HG03442 (cell line): Measurements from ENCODE around the gene ELOVL2.
"Not testable (repeated sequence)": the region's sequence is repeated elsewhere in the genome, so short reads cannot be mapped to it uniquely, and the experiment has no call there.

Experiments
- ATAC-seq: cut with Tn5 transposase; IDR thresholded peaks from one replicate; pipeline ENCODE4 v1.9.1; 2021; ENCODE audit warnings: mild to moderate bottlenecking, moderate library complexity; ENCODE audit not compliant: unreplicated experiment

Gene ELOVL2

GRCh38 chr6:11025130-11025529 lies 19.0 kb downstream of the ELOVL2 start:
- ATAC-seq = no peak

- ATAC-seq = no peak
These were observed 21.1 kb downstream of the ELOVL2 start for GRCh38 chr6:11023032-11023431.

- no peak for ATAC-seq
These were observed 22.4 kb downstream of the ELOVL2 start for GRCh38 chr6:11021714-11022113.

GRCh38 chr6:11021003-11021402 lies 23.1 kb downstream of the ELOVL2 start:
- no peak for ATAC-seq

- ATAC-seq = no peak
These were observed 25.9 kb downstream of the ELOVL2 start for GRCh38 chr6:11018225-11018624.

GRCh38 chr6:11017090-11017489 lies 27.0 kb downstream of the ELOVL2 start:
- no peak for ATAC-seq

- no peak for ATAC-seq
These were observed 27.7 kb downstream of the ELOVL2 start for GRCh38 chr6:11016452-11016851.

GRCh38 chr6:11015102-11015501 lies 29.0 kb downstream of the ELOVL2 start:
- ATAC-seq = no peak

- ATAC-seq = no peak
These were observed 30.4 kb downstream of the ELOVL2 start for GRCh38 chr6:11013721-11014070.

- no peak for ATAC-seq
These were observed 31.0 kb downstream of the ELOVL2 start for GRCh38 chr6:11012976-11013720.

- no peak for ATAC-seq
These were observed 31.8 kb downstream of the ELOVL2 start for GRCh38 chr6:11012295-11012754.

GRCh38 chr6:11011787-11012234 lies 32.3 kb downstream of the ELOVL2 start:
- no peak for ATAC-seq

- ATAC-seq = no peak
These were observed 34.8 kb downstream of the ELOVL2 start for GRCh38 chr6:11009353-11009752.

GRCh38 chr6:11008821-11009220 lies 35.3 kb downstream of the ELOVL2 start:
- no peak for ATAC-seq

GRCh38 chr6:11007715-11008608 lies 36.1 kb downstream of the ELOVL2 start:
- ATAC-seq = no peak

GRCh38 chr6:11006061-11006460 lies 38.0 kb downstream of the ELOVL2 start:
- ATAC-seq = no peak

GRCh38 chr6:11003297-11003696 lies 40.8 kb downstream of the ELOVL2 start:
- ATAC-seq = not testable (repeated sequence)

- no peak for ATAC-seq
These were observed 41.9 kb downstream of the ELOVL2 start for GRCh38 chr6:11002176-11002575.

GRCh38 chr6:10999994-11000393 lies 44.1 kb downstream of the ELOVL2 start:
- ATAC-seq = no peak

- no peak for ATAC-seq
These were observed 48.9 kb downstream of the ELOVL2 start for GRCh38 chr6:10995114-10995707.

GRCh38 chr6:10993896-10994295 lies 50.2 kb downstream of the ELOVL2 start:
- no peak for ATAC-seq

GRCh38 chr6:10991115-10991514 lies 53.0 kb downstream of the ELOVL2 start:
- no peak for ATAC-seq
